Left lung (tissue), 14 donors: ENCODE results near the gene PRKACG. TPM values are rescaled to one million over a fixed set of nuclear protein-coding genes. Genes with fewer than 3 reads are reported as not detected.

Experiments
- ATAC-seq: fragments of 200-7000 bp; cut with Tn5 transposase; one replicate; pipeline ENCODE4 v1.9.1; 2020; ENCODE audit warnings: moderate library complexity
- DNase-seq, 4 donors: peaks; one replicate each; pipeline ENCODE4 v3.0.0-alpha.2; 2013 to 2020
- H3K27ac ChIP-seq, 2 donors: fragments of 200-600 bp; sonication (generic) in 1 of 2; one replicate each; pipeline versions ENCODE4 v1.5.0 to v1.8.0; 2020 to 2021
- H3K27me3 ChIP-seq, 2 donors: fragments of 200-600 bp; sonication (generic) in 1 of 2; one replicate each; pipeline versions ENCODE4 v1.5.0 to v1.8.0; 2020 to 2021
- H3K36me3 ChIP-seq, 2 donors: fragments of 200-600 bp; sonication (generic) in 1 of 2; one replicate each; pipeline versions ENCODE4 v1.5.0 to v1.8.0; 2020 to 2021
- H3K4me1 ChIP-seq, 2 donors: fragments of 200-600 bp; one replicate each; pipeline ENCODE4 v1.8.0; 2021
- H3K4me3 ChIP-seq, 2 donors: fragments of 200-600 bp; sonication (generic) in 1 of 2; one replicate each; pipeline versions ENCODE4 v1.5.0 to v1.8.0; 2020 to 2021; ENCODE audit warnings: mild to moderate bottlenecking in 1 of 2
- H3K9me3 ChIP-seq, 2 donors: fragments of 200-600 bp; sonication (generic) in 1 of 2; one replicate each; pipeline versions ENCODE4 v1.5.0 to v1.8.0; 2020 to 2021
- intact Hi-C, 2 donors: fragments of 100-400 bp; cut with DNase I; formaldehyde crosslinking; loops; one replicate each; pipeline versions ENCODE4 v1.11.2 to v1.14.2; 2022
- long read RNA-seq, 12 donors: library from polyadenylated mRNA in 2 of 12; unstranded in 2 of 12; transcript quantifications; one replicate each; pipeline ENCODE4 v2.0.0 and lab custom pipeline, GENCODE V29; 2019 to 2026
- polyA plus RNA-seq, 6 donors: library from polyadenylated mRNA; unstranded; fragments of 120-200 nt; gene quantifications; one replicate each; pipeline ENCODE4 v1.2.1, GENCODE V29; 2013; ENCODE audit not compliant: insufficient read length in 6 of 6
- total RNA-seq, 2 donors: library from RNA; stranded (reverse); fragmentation: NEBNext Ultra II Directional; extraction: Animal tissue kit (Norgen Biotek cat#: 25700); gene quantifications; one replicate each; pipeline ENCODE4 v1.2.1, GENCODE V29; 2021
- TF ChIP-seq, protein P1 (sequence below), 2 donors: fragments of 200-600 bp; sonication (generic) in 1 of 2; IDR thresholded peaks; one replicate each; pipeline versions ENCODE4 v1.5.0 to v1.8.0; 2021; ENCODE audit warnings: antibody characterized with exemption in 2 of 2
- donor health status: DM: no; HTN: yes; CAD: no.
- donor health status: DM: no; HTN: no; CAD: no.

Gene PRKACG
- total RNA-seq (not detected), polyA plus RNA-seq (under 1 TPM in 1 of 6 donors, not detected in 5; 0.14 TPM)
- long read RNA-seq, donor 1: 0 reads
- long read RNA-seq, donor 2: 0 reads
- long read RNA-seq, donor 3: 0 reads
- long read RNA-seq, donor 4: 0 reads
- long read RNA-seq, donor 5: 0 reads
- long read RNA-seq, donor 6: 0 reads
- long read RNA-seq, donor 7: 0 reads
- long read RNA-seq, donor 8: 0 reads
- long read RNA-seq, donor 9: 0 reads
- long read RNA-seq, donor 10: 0 reads
- long read RNA-seq, donor 11: 0 reads
- long read RNA-seq, donor 12: 0 reads

DNA sequence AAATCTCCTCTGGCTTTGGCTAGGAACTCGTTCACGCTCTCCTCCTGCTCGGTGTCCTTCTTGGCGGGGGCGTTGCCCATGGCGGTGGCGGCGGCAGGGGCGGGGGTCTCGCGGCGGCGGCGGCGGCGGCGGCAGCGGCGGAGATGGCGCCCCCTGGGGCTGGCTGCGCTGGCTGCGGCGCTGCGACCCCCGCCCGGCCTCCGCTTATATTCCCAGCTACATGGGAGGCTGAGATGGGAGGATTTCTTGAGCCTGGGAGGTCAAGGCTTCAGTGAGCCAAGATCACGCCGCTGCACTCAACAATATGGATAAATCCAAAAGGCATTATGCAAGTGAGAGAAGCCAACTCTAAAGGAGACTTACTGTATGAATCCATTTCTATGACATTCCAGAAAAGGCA, at the start of gene PRKACG:
PRKACG (minus strand) TSS at position 101 of the 400 bp plus-strand sequence; CDS start at position 80, 21 bp downstream.
- DNase-seq (no peak), ATAC-seq (no peak)
- Histone ChIP-seq H3K27me3 (no peaks in the 10 kb centered on the region), H3K4me3 (no peak within 1 kb of the TSS), H3K36me3 (peaks cover 0 to 6% of the 10 kb centered on the region in 2 donors), H3K27ac (no peak within 1 kb of the TSS), H3K4me1 (no peaks in the 10 kb centered on the region), H3K9me3 (no peaks in the 10 kb centered on the region)
- intact Hi-C loops: no loop called here
- TF ChIP-seq, protein P1, sequence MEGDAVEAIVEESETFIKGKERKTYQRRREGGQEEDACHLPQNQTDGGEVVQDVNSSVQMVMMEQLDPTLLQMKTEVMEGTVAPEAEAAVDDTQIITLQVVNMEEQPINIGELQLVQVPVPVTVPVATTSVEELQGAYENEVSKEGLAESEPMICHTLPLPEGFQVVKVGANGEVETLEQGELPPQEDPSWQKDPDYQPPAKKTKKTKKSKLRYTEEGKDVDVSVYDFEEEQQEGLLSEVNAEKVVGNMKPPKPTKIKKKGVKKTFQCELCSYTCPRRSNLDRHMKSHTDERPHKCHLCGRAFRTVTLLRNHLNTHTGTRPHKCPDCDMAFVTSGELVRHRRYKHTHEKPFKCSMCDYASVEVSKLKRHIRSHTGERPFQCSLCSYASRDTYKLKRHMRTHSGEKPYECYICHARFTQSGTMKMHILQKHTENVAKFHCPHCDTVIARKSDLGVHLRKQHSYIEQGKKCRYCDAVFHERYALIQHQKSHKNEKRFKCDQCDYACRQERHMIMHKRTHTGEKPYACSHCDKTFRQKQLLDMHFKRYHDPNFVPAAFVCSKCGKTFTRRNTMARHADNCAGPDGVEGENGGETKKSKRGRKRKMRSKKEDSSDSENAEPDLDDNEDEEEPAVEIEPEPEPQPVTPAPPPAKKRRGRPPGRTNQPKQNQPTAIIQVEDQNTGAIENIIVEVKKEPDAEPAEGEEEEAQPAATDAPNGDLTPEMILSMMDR (IDR thresholded peaks at IDR 0.05): no peak

DNA sequence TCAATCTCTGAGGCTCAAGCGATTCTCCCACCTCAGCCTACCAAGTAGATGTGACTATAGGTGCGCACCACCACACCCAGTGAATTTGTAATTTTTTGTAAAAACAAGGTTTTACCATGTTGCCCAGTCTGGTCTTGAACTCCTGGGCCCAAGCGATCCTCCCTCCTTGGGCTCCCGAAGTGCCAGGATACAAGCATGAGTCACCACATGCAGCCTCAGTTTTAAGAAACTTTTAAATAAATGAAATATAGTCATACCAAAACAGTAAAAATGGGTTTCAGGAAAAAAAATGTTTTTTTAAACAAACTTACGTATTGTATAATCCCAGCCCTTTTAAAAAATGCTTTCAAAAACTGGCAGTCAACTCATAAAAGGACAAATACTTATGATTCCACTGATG, 48.3 kb upstream of the PRKACG start:
- TF ChIP-seq, protein P1 (IDR thresholded peaks at IDR 0.05): no peak
- DNase-seq: no peak
- peaks cover 0 to 40% of the 10 kb centered on the region in 2 donors for H3K36me3 ChIP-seq
- intact Hi-C loops: no loop called here
- H3K4me3 ChIP-seq: no peak overlapping the region
- H3K27ac ChIP-seq: no peak overlapping the region
- H3K27me3 ChIP-seq: no peaks in the 10 kb centered on the region
- peaks cover 0 to 3% of the 10 kb centered on the region in 2 donors for H3K4me1 ChIP-seq
- no peak for ATAC-seq
- no peaks in the 10 kb centered on the region for H3K9me3 ChIP-seq

DNA sequence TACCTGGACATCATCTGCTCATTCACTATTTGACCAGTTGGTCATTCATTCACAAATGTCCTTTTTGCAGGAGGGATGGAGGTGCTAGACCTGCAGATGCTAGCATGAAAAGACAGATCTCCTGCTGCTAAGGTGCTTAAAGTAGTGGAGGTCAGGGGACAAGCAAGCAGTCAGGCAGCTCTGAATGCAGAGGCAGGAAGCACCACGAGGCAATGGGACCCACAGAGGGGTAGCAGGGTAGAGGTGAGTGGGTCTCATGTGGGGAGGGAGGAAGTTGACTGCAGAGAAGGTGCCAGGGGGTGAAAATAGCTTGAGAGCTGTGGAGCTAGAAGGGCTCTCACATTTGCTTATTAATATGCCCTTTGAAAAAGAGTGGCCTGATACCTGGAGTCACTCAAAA, 46.9 kb upstream of the PRKACG start:
- Histone ChIP-seq H3K9me3 (no peaks in the 10 kb centered on the region), H3K4me3 (no peak overlapping the region), H3K27me3 (no peaks in the 10 kb centered on the region), H3K4me1 (peaks cover 0 to 3% of the 10 kb centered on the region in 2 donors), H3K36me3 (peaks cover 0 to 30% of the 10 kb centered on the region in 2 donors), H3K27ac (no peak overlapping the region)
- TF ChIP-seq, protein P1 (IDR thresholded peaks at IDR 0.05): no peak
- intact Hi-C loops: no loop called here
- ATAC-seq: no peak
- DNase-seq: no peak

DNA sequence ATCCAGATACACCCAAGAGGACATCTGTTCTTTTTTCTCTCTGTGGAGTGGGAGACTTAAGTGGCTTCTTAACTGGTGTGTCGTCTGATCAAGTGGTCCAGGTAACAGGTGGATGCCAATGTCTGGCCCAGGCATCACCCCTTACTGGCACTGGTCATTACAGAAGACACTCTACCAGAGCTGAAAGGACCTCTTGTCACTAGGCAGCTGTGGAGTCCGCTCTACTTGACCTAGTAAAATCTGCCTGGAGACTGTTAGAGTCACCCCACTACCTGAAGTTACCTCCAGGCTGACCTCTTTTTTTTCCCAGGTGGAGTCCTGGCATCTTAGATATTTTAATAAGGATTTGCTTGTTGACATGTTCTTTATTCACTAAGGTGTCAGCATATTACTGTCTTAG, 44.2 kb upstream of the PRKACG start:
- TF ChIP-seq, protein P1 (IDR thresholded peaks at IDR 0.05): no peak
- Histone ChIP-seq H3K4me1 (peaks cover 2 to 14% of the 10 kb centered on the region in 2 donors), H3K27ac (no peak overlapping the region), H3K36me3 (peaks cover 0 to 26% of the 10 kb centered on the region in 2 donors), H3K27me3 (no peaks in the 10 kb centered on the region), H3K4me3 (no peak overlapping the region), H3K9me3 (no peaks in the 10 kb centered on the region)
- DNase-seq: no peak
- no peak for ATAC-seq
- intact Hi-C loops: loop anchor here in 1 of 2 donors (5.0 kb wide), 1 partner anchor 129 kb away; no protein-coding TSS in a partner anchor

DNA sequence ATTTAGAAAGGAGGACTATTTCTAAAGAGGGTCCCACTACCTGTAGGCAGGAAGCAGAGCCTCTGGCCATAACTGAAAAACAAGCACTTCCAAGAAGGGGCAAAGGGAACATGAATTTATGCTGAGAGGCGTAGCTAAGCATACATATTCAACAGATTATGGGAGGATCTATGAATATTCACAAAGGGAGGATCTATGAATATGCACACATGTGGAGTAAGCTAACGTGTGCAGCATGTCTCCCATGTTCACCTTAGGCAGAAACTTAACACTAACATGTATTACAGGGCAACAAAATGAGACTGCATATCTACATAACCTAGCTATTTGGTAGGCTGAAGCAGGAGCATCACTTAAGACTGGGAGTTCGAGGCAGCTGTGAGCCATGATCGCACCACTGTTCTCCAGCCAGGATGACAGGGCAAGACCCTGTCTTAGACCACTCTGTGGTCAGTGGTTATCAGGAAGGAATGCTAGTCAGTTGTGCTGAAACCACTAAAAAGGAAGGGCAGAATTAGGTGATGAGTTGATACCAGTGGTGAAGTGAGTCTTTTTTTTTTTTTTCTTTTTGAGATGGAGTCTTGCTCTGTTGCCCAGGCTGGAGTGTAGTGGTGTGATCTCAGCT, 42.4 kb upstream of the PRKACG start:
- ATAC-seq: no peak
- Histone ChIP-seq H3K27ac (no peak overlapping the region), H3K27me3 (no peaks in the 10 kb centered on the region), H3K36me3 (peaks cover 0 to 26% of the 10 kb centered on the region in 2 donors), H3K9me3 (no peaks in the 10 kb centered on the region), H3K4me3 (no peak overlapping the region), H3K4me1 (peaks cover 2 to 14% of the 10 kb centered on the region in 2 donors)
- no peak for DNase-seq
- intact Hi-C loops: loop anchor here in 1 of 2 donors (5.0 kb wide), 1 partner anchor 131 kb away; no protein-coding TSS in a partner anchor
- TF ChIP-seq, protein P1 (IDR thresholded peaks at IDR 0.05): no peak
